Esophagus muscularis mucosa (tissue), 4 donors: ENCODE data around the gene DENND1B. TPM values are rescaled to one million over a fixed set of nuclear protein-coding genes. Genes with fewer than 3 reads are reported as not detected.

Experiments used
- DNase-seq: peaks from one replicate; pipeline ENCODE4 v3.0.0-alpha.2; 2017; ENCODE audit errors: extremely low spot score
- H3K27ac ChIP-seq, 4 donors: fragments of 200-600 bp; sonication (generic); replicated peaks in 1 of 4; 1 replicate in 3 of 4; 2 replicates in 1 of 4; pipeline ENCODE4 v1.5.1; 2016 to 2019; ENCODE audit warnings: mild to moderate bottlenecking in 1 of 4
- H3K27me3 ChIP-seq, 4 donors: fragments of 200-600 bp; sonication (generic); one replicate each; pipeline versions ENCODE4 v1.5.1 to v1.6.0; 2016 to 2019
- H3K36me3 ChIP-seq, 4 donors: fragments of 200-600 bp; sonication (generic); one replicate each; pipeline ENCODE4 v1.5.1; 2016 to 2019
- H3K4me1 ChIP-seq, 4 donors: fragments of 200-600 bp; sonication (generic); one replicate each; pipeline ENCODE4 v1.5.1; 2016 to 2019
- H3K4me3 ChIP-seq, 4 donors: fragments of 200-600 bp; sonication (generic); 1 replicate in 2 of 4; 2 replicates in 2 of 4; pipeline ENCODE4 v1.5.1; 2016 to 2019; ENCODE audit warnings: mild to moderate bottlenecking in 4 of 4, moderate library complexity in 1 of 4
- H3K9me3 ChIP-seq, 4 donors: fragments of 200-600 bp; sonication (generic); 1 replicate in 3 of 4; 2 replicates in 1 of 4; pipeline ENCODE4 v1.5.1; 2016 to 2019
- CTCF ChIP-seq, 3 experiments: fragments of 200-600 bp in 2 of 3; fragments of 450-650 bp in 1 of 3; sonication (generic) in 2 of 3; IDR thresholded peaks; one replicate each; pipeline ENCODE4 v1.5.1; 2017 to 2019; ENCODE audit warnings: antibody characterized with exemption in 3 of 3, mild to moderate bottlenecking in 2 of 3, moderate library complexity in 1 of 3
- EP300 ChIP-seq: sonication (generic); formaldehyde crosslinking; IDR thresholded peaks from one replicate; pipeline ENCODE4 v1.6.1; 2017; ENCODE audit warnings: antibody characterized with exemption
- POLR2A ChIP-seq: fragments of 450-650 bp; IDR thresholded peaks from one replicate; pipeline ENCODE4 v1.6.1; 2017; ENCODE audit warnings: antibody characterized with exemption, moderate library complexity, mild to moderate bottlenecking, low read depth
- POLR2AphosphoS5 ChIP-seq, 2 donors: sonication (generic); formaldehyde crosslinking; IDR thresholded peaks; one replicate each; pipeline ENCODE4 v1.6.1; 2017; ENCODE audit warnings: antibody characterized with exemption in 2 of 2
- WGBS: methylation state at CpG from one replicate; pipeline ENCODE4 v1.1.5; 2018; 5-methylcytosine and 5-hydroxymethylcytosine counted together
- intact Hi-C: fragments of 100-400 bp; cut with DNase I; formaldehyde crosslinking; loops from one replicate; pipeline ENCODE4 v1.15.1; 2023
- total RNA-seq, 4 donors: library from RNA; depleted of rRNA; stranded (reverse); fragments of >200 nt; gene quantifications; one replicate each; pipeline versions ENCODE4 v1.1.0 to v1.2.1, GENCODE V29; 2016

DENND1B gene
- total RNA-seq, 4 donors from 2014 or later, result 6.4 to 11.3 (median 9.1) TPM

DNA sequence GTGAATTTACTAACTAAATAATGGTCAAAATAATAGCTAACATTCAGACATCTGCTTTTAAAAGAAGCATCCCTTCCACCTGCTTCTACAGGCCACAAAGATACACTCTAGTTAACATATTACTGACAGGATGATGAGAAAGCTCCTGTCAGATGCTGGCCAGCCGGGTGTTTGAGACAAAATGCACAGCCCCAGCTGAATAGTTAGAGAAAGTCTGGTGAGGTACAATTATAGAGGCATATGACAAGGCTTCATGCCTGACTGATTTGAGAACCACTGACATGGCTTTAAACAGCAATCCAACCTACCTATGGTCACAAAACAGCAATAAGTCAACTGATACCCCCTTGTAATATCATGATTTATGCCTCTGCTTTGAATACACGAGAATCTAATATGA is 137.0 kb downstream of the DENND1B start:
- H3K9me3 ChIP-seq, result peaks cover 0 to 4% (median 0%) of the 10 kb centered on the region in 4 donors
- peaks cover 0 to 23% (median 6%) of the 10 kb centered on the region in 4 donors for H3K36me3 ChIP-seq
- TF ChIP-seq EP300 (no peak), POLR2A (no peak), POLR2AphosphoS5 (IDR thresholded peaks at IDR 0.05) (no peak), CTCF (IDR thresholded peaks at IDR 0.05) (no peak)
- no peaks in the 10 kb centered on the region for H3K27me3 ChIP-seq
- no peak overlapping the region for H3K27ac ChIP-seq
- H3K4me1 ChIP-seq, result no peaks in the 10 kb centered on the region
- H3K4me3 ChIP-seq, result no peak overlapping the region
- DNase-seq, result no peak
- 79% methylated on average over 2 of the region's 2 CpGs for WGBS
- intact Hi-C loops, result no loop called here

- 87% methylated on average over 3 of the region's 3 CpGs for WGBS
- peaks cover 0 to 7% (median 0%) of the 10 kb centered on the region in 4 donors for H3K9me3 ChIP-seq
- H3K27ac ChIP-seq, result no peak overlapping the region
- intact Hi-C loops, result no loop called here
- no peaks in the 10 kb centered on the region for H3K4me1 ChIP-seq
- no peak overlapping the region for H3K4me3 ChIP-seq
- H3K36me3 ChIP-seq, result peaks cover 0 to 19% (median 8%) of the 10 kb centered on the region in 4 donors
- no peak for DNase-seq
- H3K27me3 ChIP-seq, result no peaks in the 10 kb centered on the region
- TF ChIP-seq POLR2AphosphoS5 (IDR thresholded peaks at IDR 0.05), result no peak
- TF ChIP-seq CTCF (IDR thresholded peaks at IDR 0.05), result no peak
- TF ChIP-seq EP300, result no peak
- no peak for TF ChIP-seq POLR2A
Observed at GRCh38 chr1:197637406-197637805, 137.9 kb downstream of the DENND1B start.

DNA sequence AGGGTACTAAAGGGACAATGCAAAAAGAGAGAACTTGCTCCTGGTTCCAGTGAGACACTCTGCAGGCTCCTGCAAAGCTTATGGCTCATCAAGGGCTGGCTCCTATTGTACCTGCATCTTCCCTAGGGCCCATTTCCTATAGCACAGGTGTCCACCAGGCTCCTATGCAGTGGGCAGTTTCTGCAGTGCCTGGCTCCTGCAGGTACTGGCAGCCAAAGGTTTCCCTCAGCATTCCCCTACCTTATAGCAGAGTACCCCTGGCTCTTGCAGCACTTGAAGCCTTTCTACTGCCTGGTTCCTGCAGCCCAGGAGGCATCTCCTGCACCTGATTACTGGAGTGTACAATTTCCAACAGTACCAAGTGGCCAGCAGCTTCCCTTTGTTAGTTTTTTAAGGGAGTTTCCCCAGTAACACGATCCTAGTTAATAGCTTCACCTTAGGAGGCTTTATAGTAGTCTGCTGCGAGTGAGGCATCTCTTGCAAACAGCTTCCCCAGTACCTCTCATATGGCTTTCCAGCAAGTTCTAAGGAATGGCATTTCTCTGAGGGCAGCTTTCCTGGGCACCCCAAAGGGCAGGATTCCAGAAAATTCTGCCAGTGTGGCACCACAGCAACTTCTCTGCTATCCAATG is 141.7 kb downstream of the DENND1B start:
- H3K27me3 ChIP-seq, result no peaks in the 10 kb centered on the region
- intact Hi-C loops, result no loop called here
- DNase-seq, result no peak
- WGBS, result 77% methylated on average over 2 of the region's 2 CpGs
- TF ChIP-seq POLR2AphosphoS5 (IDR thresholded peaks at IDR 0.05) (no peak), EP300 (no peak), POLR2A (no peak), CTCF (IDR thresholded peaks at IDR 0.05) (no peak)
- H3K4me1 ChIP-seq, result no peaks in the 10 kb centered on the region
- peaks cover 0 to 7% (median 0%) of the 10 kb centered on the region in 4 donors for H3K9me3 ChIP-seq
- no peak overlapping the region for H3K27ac ChIP-seq
- H3K36me3 ChIP-seq, result peaks cover 3 to 11% (median 7%) of the 10 kb centered on the region in 4 donors
- no peak overlapping the region for H3K4me3 ChIP-seq

GRCh38 chr1:197632651-197633050 is 142.6 kb downstream of the DENND1B start:
- 70% methylated on average over 1 of the region's 1 CpG for WGBS
- TF ChIP-seq POLR2A (no peak), EP300 (no peak), POLR2AphosphoS5 (IDR thresholded peaks at IDR 0.05) (no peak), CTCF (IDR thresholded peaks at IDR 0.05) (no peak)
- Histone ChIP-seq H3K9me3 (peaks cover 0 to 7% (median 0%) of the 10 kb centered on the region in 4 donors), H3K4me3 (no peak overlapping the region), H3K4me1 (no peaks in the 10 kb centered on the region), H3K27me3 (no peaks in the 10 kb centered on the region), H3K36me3 (peaks cover 3 to 11% (median 7%) of the 10 kb centered on the region in 4 donors), H3K27ac (no peak overlapping the region)
- intact Hi-C loops, result no loop called here
- no peak for DNase-seq

DNA sequence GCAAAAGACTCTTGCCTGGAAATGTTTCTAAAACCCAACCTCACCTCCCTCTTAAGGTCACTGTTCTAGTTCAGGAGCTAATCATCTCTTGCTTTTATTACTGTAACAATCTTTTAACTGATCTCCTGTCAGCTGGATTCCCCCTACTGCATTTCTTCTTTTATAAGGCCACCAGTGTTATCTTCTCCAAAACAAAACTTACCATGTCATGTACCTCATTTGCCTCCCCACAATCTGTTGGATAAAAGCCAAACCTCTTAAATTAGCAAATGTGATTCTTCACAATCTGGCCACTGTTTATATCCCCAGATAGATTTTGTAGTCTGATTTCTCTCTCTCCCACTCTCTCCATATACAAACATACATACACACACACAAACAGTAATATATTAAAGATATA is 143.3 kb downstream of the DENND1B start:
- Histone ChIP-seq H3K27ac (no peak overlapping the region), H3K4me1 (no peaks in the 10 kb centered on the region), H3K36me3 (peaks cover 3 to 11% (median 7%) of the 10 kb centered on the region in 4 donors), H3K9me3 (peaks cover 0 to 7% (median 0%) of the 10 kb centered on the region in 4 donors), H3K27me3 (no peaks in the 10 kb centered on the region), H3K4me3 (no peak overlapping the region)
- DNase-seq, result no peak
- intact Hi-C loops, result no loop called here
- TF ChIP-seq POLR2AphosphoS5 (IDR thresholded peaks at IDR 0.05) (no peak), EP300 (no peak), POLR2A (no peak), CTCF (IDR thresholded peaks at IDR 0.05) (no peak)
